ENCODE results near the gene ANKLE1. TPM values are rescaled to one million over a fixed set of nuclear protein-coding genes. Genes with fewer than 3 reads are reported as not detected.
A peak's percentile ranks its signal among the peaks of the same experiment; 100 is the strongest.

The ANKLE1 gene
- total and polyA plus RNA-seq, 2 experiments from 2014 or later, result 0.29 to 0.90 TPM

DNA sequence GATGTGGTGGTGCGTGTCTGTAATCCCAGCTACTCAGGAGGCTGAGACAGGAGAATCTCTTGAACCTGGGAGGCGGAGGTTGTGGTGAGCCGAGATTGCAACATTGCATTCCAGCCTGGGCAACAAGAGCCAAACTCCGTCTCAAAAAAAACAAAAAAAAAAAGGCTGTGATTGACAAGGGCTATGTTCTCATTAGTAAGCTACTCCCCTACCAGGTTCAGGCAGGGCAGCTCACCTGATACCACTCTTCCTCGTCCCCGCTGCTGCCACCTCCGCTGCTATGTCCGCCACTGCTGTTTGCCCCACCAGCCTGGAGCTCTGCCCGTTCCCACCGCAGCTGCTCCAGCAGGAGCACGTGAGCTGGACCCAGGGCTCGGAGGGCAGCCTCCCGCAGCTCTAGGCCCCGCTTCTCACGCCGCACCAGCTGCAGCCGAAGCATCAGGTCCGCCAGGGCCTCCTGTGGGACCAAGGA, 26.5 kb upstream of the ANKLE1 start:
- no peaks in the 10 kb centered on the region for H3K79me2 ChIP-seq
- no peak overlapping the region for H3K4me3 ChIP-seq
- peak; percentile 25 for DNase-seq (ENCODE audit: low spot score)
- no peak overlapping the region for H2AFZ ChIP-seq
- no peaks in the 10 kb centered on the region for H3K4me1 ChIP-seq (ENCODE audit: insufficient read depth)
- no peaks in the 10 kb centered on the region for H3K9me3 ChIP-seq (ENCODE audit: low read depth)
- H3K4me2 ChIP-seq, result no peak overlapping the region
- H3K27ac ChIP-seq, result no peak overlapping the region
- no peaks in the 10 kb centered on the region for H3K9me2 ChIP-seq (replicated peaks; ENCODE audit: insufficient read depth)
- WGBS (ENCODE audit: low lambda C conversion rate, missing lambda C conversion rate), result 85% methylated on average over 17 of the region's 18 CpGs
- H4K20me1 ChIP-seq (ENCODE audit: insufficient read depth, poor library complexity, severe bottlenecking), result no peaks in the 10 kb centered on the region
- TF ChIP-seq EZH2phosphoT487 (IDR thresholded peaks at IDR 0.05; ENCODE audit: low read depth, severe bottlenecking, unreplicated experiment) (no peak), EZH2 (IDR thresholded peaks at IDR 0.05; ENCODE audit: borderline replicate concordance) (no peak)
- TF ChIP-seq, protein P1, sequence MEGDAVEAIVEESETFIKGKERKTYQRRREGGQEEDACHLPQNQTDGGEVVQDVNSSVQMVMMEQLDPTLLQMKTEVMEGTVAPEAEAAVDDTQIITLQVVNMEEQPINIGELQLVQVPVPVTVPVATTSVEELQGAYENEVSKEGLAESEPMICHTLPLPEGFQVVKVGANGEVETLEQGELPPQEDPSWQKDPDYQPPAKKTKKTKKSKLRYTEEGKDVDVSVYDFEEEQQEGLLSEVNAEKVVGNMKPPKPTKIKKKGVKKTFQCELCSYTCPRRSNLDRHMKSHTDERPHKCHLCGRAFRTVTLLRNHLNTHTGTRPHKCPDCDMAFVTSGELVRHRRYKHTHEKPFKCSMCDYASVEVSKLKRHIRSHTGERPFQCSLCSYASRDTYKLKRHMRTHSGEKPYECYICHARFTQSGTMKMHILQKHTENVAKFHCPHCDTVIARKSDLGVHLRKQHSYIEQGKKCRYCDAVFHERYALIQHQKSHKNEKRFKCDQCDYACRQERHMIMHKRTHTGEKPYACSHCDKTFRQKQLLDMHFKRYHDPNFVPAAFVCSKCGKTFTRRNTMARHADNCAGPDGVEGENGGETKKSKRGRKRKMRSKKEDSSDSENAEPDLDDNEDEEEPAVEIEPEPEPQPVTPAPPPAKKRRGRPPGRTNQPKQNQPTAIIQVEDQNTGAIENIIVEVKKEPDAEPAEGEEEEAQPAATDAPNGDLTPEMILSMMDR (IDR thresholded peaks at IDR 0.05; ENCODE audit: poor library complexity), result no peak
- H3K36me3 ChIP-seq (replicated peaks; ENCODE audit: insufficient read depth, low read depth), result no peaks in the 10 kb centered on the region
- H3K27me3 ChIP-seq, result no peaks in the 10 kb centered on the region

DNA sequence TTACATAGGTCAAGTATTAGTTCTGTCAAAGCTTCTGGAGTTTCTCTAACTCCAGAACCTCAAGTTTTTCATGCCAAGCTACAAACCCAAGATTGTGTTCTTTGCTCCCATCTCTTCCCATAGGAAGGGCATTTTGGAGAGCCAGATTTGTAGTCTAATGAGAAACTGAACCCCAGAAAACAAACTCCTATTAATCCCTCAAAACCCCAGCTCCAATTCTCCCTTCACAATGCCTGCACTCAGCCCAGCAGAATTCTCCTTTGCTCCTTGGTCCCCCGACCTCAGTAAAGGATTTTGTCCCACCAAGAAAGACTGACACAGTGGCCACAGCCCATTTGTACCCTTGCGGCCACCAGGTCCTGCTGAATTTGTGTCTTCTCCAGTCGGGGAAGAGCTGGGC, 25.6 kb upstream of the ANKLE1 start:
- TF ChIP-seq EZH2phosphoT487 (IDR thresholded peaks at IDR 0.05; ENCODE audit: low read depth, severe bottlenecking, unreplicated experiment) (no peak), EZH2 (IDR thresholded peaks at IDR 0.05; ENCODE audit: borderline replicate concordance) (no peak)
- TF ChIP-seq, protein P1 (IDR thresholded peaks at IDR 0.05; ENCODE audit: poor library complexity), result no peak
- no peak for DNase-seq (ENCODE audit: low spot score)
- no peaks in the 10 kb centered on the region for H4K20me1 ChIP-seq (ENCODE audit: insufficient read depth, poor library complexity, severe bottlenecking)
- no peaks in the 10 kb centered on the region for H3K36me3 ChIP-seq (replicated peaks; ENCODE audit: insufficient read depth, low read depth)
- no peak overlapping the region for H2AFZ ChIP-seq
- no peaks in the 10 kb centered on the region for H3K4me1 ChIP-seq (ENCODE audit: insufficient read depth)
- no peaks in the 10 kb centered on the region for H3K9me3 ChIP-seq (ENCODE audit: low read depth)
- WGBS (ENCODE audit: low lambda C conversion rate, missing lambda C conversion rate), result 91% methylated on average over 3 of the region's 3 CpGs
- no peak overlapping the region for H3K27ac ChIP-seq
- no peak overlapping the region for H3K4me3 ChIP-seq
- no peaks in the 10 kb centered on the region for H3K9me2 ChIP-seq (replicated peaks; ENCODE audit: insufficient read depth)
- no peaks in the 10 kb centered on the region for H3K79me2 ChIP-seq
- H3K27me3 ChIP-seq, result no peaks in the 10 kb centered on the region
- no peak overlapping the region for H3K4me2 ChIP-seq

DNA sequence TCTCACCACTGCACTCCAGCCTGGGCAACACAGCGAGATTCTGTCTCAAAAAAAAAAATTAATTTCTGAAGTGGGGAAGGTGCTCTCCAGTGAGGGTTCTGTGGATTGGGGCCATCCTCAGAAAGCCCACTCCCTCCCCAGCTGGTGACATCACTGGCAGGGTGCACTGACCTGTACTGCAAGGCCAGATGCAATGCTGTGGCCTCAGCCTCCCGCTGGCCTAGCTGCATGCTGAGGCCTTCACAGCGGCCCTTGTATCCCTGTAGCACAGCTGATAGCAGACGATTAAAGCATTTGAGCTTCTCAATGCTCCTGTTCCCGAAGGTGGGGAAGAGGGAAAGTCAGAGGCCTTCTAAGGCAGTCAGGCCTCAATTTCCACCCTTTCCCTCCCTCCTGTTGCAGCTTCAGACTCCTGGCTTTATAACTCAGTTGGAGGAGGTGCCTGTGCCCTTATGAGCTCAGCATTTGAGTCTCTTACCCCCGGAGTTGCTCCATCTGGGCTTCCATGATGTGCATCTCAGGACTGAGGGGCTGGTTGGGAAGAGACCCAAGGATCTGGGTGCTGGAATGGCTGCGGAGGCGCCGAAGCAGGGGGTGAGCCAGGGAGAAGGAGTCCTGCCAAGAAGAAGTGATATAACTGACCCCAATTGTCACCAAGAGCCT, 22.5 kb upstream of the ANKLE1 start:
- WGBS (ENCODE audit: low lambda C conversion rate, missing lambda C conversion rate), result 96% methylated on average over 9 of the region's 9 CpGs
- DNase-seq (ENCODE audit: low spot score), result no peak

More for the DNA sequence above, 22.5 kb upstream of the ANKLE1 start:
- Histone ChIP-seq H3K4me2 (no peak overlapping the region), H3K9me3 (ENCODE audit: low read depth) (no peaks in the 10 kb centered on the region), H3K79me2 (no peaks in the 10 kb centered on the region), H3K27ac (no peak overlapping the region), H3K27me3 (no peaks in the 10 kb centered on the region), H3K36me3 (replicated peaks; ENCODE audit: insufficient read depth, low read depth) (no peaks in the 10 kb centered on the region), H3K4me1 (ENCODE audit: insufficient read depth) (no peaks in the 10 kb centered on the region), H4K20me1 (ENCODE audit: insufficient read depth, poor library complexity, severe bottlenecking) (no peaks in the 10 kb centered on the region), H3K9me2 (replicated peaks; ENCODE audit: insufficient read depth) (no peaks in the 10 kb centered on the region), H3K4me3 (no peak overlapping the region), H2AFZ (no peak overlapping the region)
- TF ChIP-seq EZH2phosphoT487 (IDR thresholded peaks at IDR 0.05; ENCODE audit: low read depth, severe bottlenecking, unreplicated experiment) (no peak), EZH2 (IDR thresholded peaks at IDR 0.05; ENCODE audit: borderline replicate concordance) (no peak)
- TF ChIP-seq, protein P1 (IDR thresholded peaks at IDR 0.05; ENCODE audit: poor library complexity), result no peak

Measured in hepatocyte (in vitro differentiated cells).